ENCODE results near the gene PRKCA.
A peak's percentile ranks its signal among the peaks of the same experiment; 100 is the strongest.
"Not testable (repeated sequence)": the region's sequence is repeated elsewhere in the genome, so short reads cannot be mapped to it uniquely, and the experiment has no call there.

Gene PRKCA

GRCh38 chr17:66331038-66331816 lies 28.8 kb downstream of the PRKCA start:
- DNase-seq = peak; percentile 45

DNA sequence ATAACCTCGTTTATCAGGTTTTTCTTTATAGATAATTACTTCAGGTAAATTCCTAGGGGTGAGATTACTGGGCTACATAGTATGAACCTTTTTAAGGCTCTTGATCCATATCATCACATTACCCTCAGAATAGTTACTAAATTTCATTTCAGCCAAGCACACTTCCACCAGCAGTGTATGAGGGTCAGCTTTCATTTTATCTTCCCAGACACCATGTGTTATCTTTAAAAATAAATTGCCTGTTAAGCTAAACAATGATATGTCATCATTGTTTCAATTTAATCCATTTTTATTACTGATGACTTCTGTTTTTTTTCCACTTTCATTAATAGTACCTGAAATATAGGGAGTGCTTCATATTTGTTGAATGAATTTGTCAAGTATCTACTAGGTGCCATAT lies 33.4 kb downstream of the PRKCA start:
- DNase-seq = no peak

DNA sequence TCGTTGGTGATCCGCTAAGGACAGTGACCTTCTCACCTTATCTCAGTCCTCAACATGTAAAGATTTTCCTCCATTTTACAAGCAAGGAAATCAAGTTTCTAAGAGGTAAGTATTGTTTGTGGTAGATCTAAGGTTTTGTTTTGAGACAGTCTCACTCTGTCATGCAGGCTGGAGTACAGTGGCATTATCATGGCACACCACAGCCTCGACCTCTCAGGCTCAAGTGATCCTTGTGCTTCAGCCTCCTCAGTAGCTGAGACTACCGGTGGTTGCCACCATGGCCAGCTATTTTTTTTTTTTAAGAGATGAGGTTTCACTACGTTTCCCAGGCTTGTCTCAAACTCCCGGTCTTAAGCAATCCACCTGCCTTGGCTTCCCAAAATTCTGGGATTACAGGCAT lies 34.9 kb downstream of the PRKCA start:
- DNase-seq = no peak

DNA sequence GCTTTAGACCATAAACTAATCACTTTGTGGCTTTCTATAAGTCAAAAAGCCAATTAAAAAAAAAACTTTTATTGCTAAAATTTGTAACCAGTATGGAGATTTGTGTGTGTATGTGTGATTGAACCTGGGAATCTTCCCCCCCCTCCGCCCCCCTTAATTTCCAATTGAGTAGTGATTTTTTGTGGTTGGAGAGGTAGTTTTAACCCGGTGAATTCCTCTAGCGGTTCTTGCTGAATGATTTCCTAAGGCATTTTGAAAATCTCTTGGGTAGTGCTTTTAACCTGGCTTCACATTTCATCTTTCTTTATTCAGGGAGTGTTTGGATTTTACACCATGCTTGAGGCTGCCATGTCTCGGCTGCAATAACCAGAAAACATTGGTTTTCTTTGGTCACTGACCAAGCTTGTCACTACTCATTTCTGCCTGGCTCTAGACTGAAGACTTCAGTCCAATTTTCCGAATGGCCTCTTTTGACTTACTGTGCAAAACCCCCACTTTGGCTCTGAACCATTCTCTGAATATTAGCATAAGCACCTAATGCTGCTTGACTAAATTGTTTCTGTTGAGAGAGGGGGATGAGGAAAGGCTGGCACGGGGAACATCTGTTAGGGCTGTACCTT lies 35.6 kb downstream of the PRKCA start:
- no peak for DNase-seq

DNA sequence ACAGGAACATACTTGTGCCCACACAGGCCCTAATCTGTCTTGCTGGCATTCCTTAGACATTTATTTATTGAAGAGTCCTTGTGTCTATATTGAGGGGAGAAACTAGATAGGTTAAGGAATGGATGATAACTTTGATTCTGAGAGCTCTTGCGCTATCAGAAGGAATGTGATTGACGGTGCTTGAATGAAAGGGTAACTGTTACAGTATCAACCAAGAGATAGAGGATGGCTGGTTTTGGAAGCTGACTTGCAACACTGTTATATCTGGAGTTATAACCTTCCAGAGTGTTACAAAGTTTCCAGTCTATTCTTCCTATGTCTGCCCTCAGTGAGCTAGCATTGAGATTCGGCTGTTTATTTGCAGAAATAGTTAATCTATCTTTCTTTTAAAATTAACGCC lies 36.5 kb downstream of the PRKCA start:
- DNase-seq = no peak

- DNase-seq = no peak
These were observed 37.1 kb downstream of the PRKCA start for GRCh38 chr17:66339561-66339960.

DNA sequence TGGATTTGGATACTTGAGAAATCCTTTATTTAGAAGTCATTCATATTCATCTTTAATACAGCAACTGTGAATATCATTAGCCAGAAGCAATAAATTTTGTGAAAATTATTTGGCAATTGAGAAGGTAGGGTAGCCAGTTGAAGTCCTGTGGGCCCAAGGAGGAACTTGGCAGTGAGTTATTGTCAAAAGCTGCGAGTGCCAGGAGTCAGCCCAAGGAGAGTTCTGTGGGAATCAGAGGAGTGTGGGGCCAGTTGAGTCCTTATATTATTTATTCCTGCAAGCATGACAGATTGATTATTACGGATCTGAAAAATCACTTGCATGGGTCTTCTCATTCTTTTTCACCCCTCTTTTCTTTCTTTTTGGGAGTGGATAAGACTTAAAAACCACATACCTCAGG lies 38.3 kb downstream of the PRKCA start:
- no peak for DNase-seq

GRCh38 chr17:66341462-66341861 lies 39.0 kb downstream of the PRKCA start:
- DNase-seq = no peak

DNA sequence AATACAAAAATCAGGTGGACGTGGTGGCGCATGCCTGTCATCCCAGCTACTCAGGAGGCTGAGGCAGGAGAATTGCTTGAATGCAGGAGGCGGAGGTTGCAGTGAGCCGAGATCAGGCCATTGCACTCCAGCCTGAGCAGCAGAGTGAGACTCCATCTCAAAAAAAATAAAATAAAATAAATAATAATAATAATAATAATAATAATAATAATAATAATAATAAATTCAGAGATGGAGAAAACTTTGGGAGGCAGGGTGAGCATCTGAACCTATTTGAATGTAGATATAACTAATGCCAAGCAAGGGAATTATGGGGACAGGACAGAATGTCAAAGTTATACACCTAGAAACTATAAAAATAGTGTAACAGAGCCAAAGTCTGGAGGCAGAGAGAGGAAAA lies 39.9 kb downstream of the PRKCA start:
- not testable (repeated sequence) for DNase-seq

- DNase-seq = no peak
These were observed 41.2 kb downstream of the PRKCA start for GRCh38 chr17:66343531-66344078.

DNA sequence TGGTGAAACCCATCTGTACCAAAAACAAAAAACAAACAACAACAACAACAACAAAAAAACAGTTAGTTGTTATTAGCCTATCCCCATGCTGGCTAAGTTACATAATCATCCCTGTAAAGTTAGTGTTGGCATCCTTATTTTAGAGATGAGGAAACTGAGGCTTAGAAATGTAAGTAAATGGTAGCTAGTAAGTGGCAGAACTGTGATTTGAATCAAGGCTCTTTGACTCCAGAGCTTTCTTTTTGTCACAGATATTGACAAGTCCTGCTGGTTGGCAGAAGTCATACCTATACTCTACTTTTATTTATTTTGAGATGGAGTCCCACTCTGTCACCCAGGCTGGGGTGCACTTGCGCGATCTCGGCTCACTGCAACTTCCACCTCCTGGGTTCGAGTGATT lies 42.1 kb downstream of the PRKCA start:
- no peak for DNase-seq

GRCh38 chr17:66345264-66345663 lies 42.9 kb downstream of the PRKCA start:
- no peak for DNase-seq

GRCh38 chr17:66345949-66346638 lies 43.7 kb downstream of the PRKCA start:
- not testable (repeated sequence) for DNase-seq

GRCh38 chr17:66347661-66348514 lies 45.5 kb downstream of the PRKCA start:
- DNase-seq = peak; percentile 40

GRCh38 chr17:66348584-66349165 lies 46.3 kb downstream of the PRKCA start:
- DNase-seq = peak; percentile 7

DNA sequence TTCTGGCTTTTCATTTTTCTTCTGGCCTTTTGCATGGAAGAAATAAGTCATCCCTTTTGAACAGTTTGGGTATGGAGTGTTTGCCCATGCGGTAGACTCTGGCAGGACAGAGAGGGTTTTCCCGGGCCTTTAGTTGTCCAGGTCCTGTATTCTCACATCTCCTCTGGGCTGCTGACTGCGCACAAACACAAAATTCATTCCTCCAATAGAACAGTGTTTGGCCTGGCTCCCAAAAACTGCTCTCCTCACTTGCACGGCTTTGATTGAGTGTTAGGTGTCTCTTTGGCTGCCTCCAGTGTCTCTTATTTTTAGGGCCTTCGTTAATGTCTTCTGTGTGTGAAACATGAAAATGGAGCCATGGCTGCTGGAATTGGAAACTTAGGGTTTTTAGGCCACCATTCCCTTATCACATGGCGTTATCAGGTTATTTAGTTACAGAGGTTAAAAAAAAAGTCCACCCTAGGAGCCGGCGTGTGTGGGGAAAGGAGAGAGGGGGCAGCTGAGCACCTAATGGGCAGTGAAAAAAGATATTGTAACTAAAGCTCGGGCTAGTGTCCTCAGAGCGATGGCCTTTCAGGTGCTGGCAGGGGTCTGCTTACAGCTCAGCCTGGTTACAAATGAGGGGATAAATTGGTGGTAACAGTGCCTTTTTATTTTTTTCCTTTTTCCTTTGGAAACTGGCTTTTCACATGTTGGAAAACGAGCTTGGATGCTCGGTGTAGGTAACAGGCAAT lies 47.3 kb downstream of the PRKCA start:
- no peak for DNase-seq

DNA sequence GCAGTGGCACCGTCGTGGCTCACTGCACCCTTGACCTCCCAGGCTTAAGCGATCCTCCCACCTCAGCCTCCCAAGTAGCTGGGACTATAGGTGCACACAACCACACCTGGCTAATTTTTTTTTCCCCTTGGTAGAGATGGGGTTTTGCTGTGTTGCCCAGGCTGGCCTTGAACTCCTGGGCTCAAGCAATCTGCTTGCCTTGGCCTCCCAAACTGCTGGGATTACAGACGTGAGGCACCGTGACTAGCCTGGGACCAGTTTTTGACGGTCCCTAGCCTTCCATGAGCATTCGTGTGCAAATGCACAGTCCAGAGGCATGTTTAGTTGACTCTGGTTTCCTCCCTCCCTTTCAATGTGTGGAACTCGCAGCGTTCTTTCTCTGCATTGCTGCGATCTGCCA lies 48.2 kb downstream of the PRKCA start:
- DNase-seq = not testable (repeated sequence)

- DNase-seq = no peak
These were observed 48.6 kb downstream of the PRKCA start for GRCh38 chr17:66351033-66351432.

DNA sequence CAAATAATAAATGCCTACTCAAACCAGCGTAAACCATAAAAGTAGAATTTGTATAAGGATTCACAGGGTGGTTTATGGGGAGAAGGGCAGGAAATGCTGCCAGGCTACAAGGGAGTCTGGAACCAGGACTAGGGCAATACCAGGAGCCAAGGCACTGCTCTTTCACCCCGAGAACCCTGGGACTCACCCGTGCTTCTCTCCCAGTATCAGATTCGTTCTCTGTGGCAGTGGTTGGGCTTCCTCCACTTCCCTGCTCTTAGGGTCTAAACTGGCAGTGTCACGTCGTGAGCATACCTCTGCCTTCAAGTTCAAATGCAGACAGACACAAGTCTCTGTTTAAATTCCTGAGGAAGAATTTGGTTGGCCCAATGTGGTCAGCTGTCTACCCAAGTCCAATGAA lies 49.3 kb downstream of the PRKCA start:
- no peak for DNase-seq

- no peak for DNase-seq
These were observed 51.6 kb downstream of the PRKCA start for GRCh38 chr17:66353937-66354401.

- DNase-seq = no peak
These were observed 52.1 kb downstream of the PRKCA start for GRCh38 chr17:66354472-66354871.

DNA sequence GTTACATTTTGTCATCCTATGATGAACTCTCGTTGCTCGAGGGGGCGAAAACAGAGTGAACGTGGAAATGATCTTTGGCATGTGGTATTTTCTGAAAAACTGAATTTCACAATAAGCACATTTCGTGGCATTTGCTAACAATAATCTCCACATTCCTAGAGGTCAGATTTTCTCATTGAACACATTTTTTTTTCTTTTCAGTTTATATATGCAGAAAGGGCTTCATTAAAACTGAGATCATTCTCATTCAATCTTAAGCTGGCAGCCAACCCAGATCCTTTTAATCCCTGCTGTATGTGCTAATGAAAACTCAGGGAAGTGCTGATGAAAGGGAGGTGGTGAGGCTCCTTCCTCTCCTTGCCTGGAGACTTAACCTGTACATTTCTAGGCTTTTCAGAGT lies 52.6 kb downstream of the PRKCA start:
- no peak for DNase-seq

Measured in CD4-positive, alpha-beta T cell treated with Interleukin-4 for 4 hours (primary cell).